ENCODE data around the gene EIF4A2.
A peak's percentile ranks its signal among the peaks of the same experiment; 100 is the strongest.

- TF ChIP-seq CTCF (IDR thresholded peaks at IDR 0.05) (no peak), POLR2A (IDR thresholded peaks at IDR 0.05) (peak; percentile 84 to 87)
These were observed 546 bp downstream of the EIF4A2 start for GRCh38 chr3:186783731-186784515.
